ENCODE results near the gene FERMT2. TPM values are rescaled to one million over a fixed set of nuclear protein-coding genes. Genes with fewer than 3 reads are reported as not detected.
"Not testable (repeated sequence)": the region's sequence is repeated elsewhere in the genome, so short reads cannot be mapped to it uniquely, and the experiment has no call there.

The FERMT2 gene
- total RNA-seq, 1 donor from 2014 or later, result 112 TPM

DNA sequence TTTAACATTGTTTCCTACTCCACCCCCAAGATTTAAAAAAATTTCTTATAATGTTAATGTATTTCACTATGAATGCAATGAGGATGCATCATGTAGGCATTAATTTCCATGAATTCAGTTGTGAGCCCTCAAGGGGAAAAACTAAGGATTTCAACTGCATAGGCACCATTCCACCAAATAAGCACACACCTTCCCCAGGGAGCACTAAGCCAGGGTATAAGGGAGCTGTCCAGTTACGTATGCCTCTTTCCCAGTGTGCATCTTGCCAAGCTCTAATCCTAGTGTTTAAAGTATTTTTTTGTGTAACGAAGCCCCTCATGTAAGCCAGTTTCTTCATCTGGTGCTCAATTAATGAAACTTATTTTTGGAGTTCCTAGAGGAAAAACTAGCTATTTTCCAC, 6.6 kb downstream of the FERMT2 start:
- no peak for DNase-seq (ENCODE audit: low read depth, low spot score)

DNA sequence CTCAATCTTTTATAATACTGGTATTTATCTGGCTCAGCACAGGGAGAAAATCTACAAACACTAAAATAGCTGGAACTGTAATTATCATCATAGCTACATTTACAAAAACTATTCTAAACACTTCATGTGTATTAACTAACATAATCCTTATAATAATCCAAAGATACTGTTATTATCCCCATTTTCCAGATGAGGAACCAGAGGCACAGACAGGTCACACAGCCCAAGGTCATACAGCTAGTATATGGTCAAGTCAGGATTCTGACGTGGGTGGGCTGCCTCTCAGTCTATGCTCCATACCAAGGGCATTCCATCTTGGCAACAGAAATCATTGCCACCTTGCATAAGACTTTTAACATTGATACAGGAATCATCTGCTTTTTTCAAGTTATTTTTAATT, 11.4 kb downstream of the FERMT2 start:
- DNase-seq (ENCODE audit: low read depth, low spot score), result no peak

DNA sequence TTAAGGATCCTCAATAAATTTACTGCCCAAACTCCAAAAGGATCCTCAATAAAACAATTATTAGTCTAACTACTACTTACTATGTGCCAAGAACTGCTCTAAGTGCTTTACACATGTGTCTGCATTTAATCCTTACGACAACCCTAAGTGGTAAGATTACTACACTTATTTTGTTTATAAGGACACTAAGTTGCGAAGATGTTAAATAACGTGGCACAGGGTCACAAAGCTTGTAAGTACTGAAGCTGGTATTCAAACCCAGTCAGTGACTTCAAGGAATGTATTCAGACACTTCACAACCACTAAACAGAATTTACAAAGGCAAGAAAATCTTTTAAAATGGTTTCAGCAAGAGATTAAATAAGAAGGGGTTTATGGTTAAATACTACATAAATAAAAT, 13.0 kb downstream of the FERMT2 start:
- no peak for DNase-seq (ENCODE audit: low read depth, low spot score)

GRCh38 chr14:52937306-52937705, 13.5 kb downstream of the FERMT2 start:
- no peak for DNase-seq (ENCODE audit: low read depth, low spot score)

GRCh38 chr14:52936437-52936836, 14.4 kb downstream of the FERMT2 start:
- no peak for DNase-seq (ENCODE audit: low read depth, low spot score)

DNA sequence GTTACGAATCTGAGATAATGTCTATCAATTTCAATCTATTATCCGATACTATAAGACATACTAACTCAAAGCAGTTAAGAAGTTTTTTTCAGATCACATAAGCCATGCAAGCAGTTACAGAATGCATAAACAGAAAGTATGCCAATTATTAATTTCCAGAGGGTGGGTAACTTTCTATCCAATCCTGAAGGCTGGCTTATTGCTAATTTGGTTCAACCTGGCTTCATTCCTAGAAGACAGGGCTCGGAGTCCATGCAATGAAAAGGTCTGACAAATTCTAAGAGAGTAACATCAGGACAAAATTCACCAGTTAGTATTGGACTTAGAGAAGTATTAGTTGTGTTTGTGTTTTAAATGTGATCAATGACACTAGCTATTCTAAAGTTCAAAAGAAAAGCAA, 15.0 kb downstream of the FERMT2 start:
- DNase-seq (ENCODE audit: low read depth, low spot score), result no peak

- DNase-seq (ENCODE audit: low read depth, low spot score), result no peak
These were observed 16.1 kb downstream of the FERMT2 start for GRCh38 chr14:52934762-52935161.

GRCh38 chr14:52929192-52929807, 21.6 kb downstream of the FERMT2 start:
- DNase-seq (ENCODE audit: low read depth, low spot score), result no peak

DNA sequence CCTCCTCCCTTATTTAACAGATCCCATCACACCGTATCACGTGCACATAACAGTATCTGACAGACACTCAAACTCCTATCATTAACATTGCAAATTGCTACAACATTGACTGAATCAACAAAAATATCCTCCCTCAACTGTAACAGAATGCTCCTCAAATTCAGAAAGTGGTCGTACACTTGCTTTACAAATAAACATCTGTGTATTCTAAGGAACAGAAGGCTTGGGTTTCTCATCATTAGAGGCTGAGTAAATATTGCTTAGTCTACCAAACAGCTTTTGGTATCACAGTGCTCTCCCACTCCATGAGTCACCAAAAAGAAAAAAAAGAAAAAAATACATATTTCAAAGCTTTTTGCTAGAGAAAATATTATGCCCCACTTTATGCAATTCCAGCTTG, 23.9 kb downstream of the FERMT2 start:
- DNase-seq (ENCODE audit: low read depth, low spot score), result no peak

DNA sequence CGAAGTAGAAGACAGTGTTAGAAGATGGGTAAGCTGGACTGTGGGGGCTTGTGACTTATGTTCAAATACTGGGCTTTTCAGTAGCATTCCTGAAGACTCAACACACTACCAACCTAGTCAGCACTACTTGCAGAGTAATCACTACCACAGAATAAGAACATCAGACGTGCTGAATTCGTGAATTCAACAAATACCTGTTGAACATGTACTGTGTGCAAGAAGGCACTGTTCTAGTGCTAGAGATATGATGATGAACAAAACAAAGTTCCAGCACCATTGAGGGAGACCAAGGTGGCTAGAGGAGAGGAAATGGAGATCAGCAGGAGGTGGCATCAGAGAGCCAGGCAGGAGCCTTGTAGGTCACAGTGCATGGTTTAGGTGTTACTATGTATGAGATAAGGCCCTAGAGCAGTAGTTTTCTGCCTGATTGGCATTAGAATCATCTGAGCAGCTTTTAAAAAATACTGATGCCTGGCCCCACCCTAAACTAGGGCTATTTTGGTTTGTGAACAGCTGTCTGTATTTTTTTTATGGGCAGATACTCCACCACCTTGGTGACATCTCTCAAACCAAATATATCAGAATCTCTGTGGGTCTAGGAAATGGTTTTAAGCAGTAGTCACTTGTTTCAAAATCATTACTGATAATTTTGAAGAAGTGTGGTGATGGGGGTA, 26.8 kb downstream of the FERMT2 start:
- no peak for DNase-seq (ENCODE audit: low read depth, low spot score)

DNA sequence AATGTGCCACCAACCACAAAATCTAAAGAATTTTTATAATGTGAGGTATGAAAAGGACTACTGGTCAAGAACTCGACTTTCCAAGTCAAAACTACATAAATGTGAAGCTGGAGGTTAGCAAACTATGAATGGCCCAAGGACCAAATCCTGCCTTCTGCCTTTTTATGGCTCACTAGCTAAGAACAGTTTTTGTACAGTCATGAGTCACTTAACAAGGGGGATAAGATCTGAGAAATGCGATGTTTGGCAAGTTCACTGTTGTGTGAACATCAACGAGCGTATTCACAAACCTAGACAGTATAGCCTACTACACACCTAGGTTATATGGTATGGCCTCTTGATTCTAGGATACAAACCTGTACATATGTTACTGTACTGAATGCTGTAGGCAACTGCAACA, 28.2 kb downstream of the FERMT2 start:
- no peak for DNase-seq (ENCODE audit: low read depth, low spot score)

DNA sequence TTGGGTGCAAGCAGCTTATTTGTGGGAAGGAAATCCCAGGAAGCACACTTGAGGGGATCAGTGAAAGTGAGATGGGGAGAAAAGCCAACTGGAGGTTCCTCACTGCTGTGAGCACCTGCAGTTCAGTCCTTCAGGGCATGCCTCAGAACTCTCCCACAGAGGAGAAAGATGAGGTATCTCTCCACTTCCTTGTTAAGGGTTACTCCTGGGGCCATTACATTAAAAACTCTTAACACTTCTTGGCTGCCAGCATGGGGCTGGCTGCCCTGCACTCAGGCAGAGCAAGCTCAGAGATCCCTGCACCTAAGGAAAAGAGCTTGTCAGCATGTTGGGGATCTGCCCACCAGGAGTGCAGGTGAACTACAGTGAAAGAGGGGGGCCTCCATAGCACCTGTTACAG, 28.8 kb downstream of the FERMT2 start:
- DNase-seq (ENCODE audit: low read depth, low spot score), result no peak

GRCh38 chr14:52920411-52920810, 30.4 kb downstream of the FERMT2 start:
- DNase-seq (ENCODE audit: low read depth, low spot score), result not testable (repeated sequence)

DNA sequence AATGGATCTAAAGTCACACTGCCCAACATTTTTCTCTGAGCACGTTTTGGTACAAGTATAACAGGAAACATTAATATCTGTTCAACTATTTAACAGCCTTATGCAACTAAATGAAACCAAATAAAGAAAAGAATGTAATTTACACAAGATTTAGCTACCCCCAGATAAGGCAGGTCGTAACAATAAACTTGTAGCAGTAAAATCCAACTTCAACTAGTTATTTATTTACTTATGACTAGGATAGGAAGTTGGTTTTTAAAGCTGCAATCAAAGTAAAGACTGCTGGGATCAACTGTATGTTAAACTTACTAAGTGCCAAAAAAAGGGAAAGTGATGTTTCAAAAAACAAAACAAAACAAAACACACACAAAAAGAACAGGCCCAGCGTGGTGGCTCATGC, 30.9 kb downstream of the FERMT2 start:
- DNase-seq (ENCODE audit: low read depth, low spot score), result no peak

DNA sequence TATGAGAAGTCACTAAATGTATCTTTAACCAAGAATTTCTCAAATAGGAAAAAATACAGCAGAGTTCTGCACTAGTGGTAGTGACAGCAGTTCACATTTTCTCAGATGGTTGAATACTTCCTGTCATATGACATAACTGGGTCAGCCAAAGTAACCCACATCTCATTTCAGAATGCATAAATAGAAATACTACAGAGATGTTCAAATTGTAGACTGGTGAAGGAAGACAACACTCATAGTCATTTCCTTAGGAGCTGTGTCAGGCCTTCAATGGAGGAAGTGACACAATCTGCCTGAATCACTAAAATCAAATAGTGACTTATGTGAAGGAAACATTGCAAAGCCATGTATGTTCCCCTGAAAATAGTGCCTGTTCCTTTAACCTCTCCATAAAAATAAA, 32.4 kb downstream of the FERMT2 start:
- peak; percentile 88 for DNase-seq (ENCODE audit: low read depth, low spot score)

DNA sequence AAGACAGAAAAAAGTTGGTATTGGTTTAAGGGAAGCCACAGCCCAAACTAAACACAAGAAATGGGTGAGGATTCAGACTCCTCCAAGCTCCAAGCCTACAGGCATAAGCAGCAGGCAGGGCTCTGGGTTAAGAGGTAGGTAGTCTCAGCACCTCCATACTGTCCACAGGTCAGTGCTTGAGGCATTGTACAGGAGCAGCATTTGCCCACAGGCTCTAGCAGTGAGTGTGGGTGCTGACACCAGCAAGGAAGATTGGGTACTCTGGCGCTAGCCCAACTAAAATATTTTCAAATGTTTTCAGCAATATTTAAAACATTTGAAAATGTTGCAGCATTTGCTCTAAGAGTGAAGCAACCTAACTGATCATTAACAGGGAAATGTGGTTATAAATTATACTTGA, 33.1 kb downstream of the FERMT2 start:
- DNase-seq (ENCODE audit: low read depth, low spot score), result no peak

- no peak for DNase-seq (ENCODE audit: low read depth, low spot score)
These were observed 36.6 kb downstream of the FERMT2 start for GRCh38 chr14:52914295-52914694.

DNA sequence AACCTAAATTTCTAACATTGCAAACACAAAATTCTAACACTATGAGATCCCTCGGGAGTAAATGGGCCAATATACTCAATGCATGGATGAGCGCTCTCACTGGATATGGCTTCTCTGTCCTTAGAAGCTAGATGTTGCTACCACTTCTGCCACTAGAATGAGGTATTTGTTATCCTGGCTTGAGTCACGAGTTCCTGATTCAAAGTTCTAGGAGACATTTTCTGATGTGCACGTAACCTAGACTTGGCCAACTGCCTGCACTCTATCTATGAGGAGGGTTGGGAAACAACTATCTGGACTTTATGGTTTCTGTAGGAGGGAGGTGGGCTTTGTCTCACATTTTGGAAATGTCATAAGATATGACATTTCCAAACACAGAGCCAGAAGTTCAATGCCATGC, 37.6 kb downstream of the FERMT2 start:
- no peak for DNase-seq (ENCODE audit: low read depth, low spot score)

DNA sequence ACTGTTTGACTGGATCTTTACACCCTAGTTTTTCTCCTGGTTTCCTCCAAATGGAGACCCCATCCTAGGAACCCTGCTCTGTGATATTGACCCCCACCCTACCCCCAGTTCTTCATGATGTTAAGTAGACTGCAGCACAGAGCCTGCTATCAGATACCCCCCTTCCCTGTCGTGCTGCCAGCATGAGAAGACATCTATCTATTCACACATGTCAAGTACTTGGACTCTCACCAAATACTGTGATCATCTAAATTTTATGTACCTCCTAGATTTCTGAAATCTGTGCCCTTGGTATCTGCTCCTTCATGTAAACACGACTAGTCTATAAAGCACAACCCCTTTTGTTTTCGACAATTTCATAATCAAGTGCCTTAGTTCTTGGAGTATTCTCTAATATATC, 38.9 kb downstream of the FERMT2 start:
- no peak for DNase-seq (ENCODE audit: low read depth, low spot score)

- DNase-seq (ENCODE audit: low read depth, low spot score), result no peak
These were observed 40.3 kb downstream of the FERMT2 start for GRCh38 chr14:52910572-52910971.

DNA sequence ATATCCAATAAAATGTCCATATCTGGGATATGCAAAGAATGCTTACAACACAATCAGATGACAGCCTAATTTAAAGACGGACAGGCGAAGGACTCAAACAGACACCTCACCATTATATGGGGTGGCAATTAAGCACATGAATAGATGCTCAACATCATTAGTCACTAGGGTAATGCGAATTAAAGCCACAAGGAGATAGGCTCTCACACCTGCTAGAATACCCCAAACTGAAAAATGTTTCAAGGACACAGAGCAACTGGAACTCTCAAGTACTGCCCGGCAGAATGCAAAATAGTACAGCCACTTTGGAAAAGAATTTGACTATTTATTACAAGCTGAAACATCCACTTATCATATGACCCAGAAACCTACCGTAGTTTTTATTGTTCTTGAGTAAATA, 42.9 kb downstream of the FERMT2 start:
- DNase-seq (ENCODE audit: low read depth, low spot score), result no peak

DNA sequence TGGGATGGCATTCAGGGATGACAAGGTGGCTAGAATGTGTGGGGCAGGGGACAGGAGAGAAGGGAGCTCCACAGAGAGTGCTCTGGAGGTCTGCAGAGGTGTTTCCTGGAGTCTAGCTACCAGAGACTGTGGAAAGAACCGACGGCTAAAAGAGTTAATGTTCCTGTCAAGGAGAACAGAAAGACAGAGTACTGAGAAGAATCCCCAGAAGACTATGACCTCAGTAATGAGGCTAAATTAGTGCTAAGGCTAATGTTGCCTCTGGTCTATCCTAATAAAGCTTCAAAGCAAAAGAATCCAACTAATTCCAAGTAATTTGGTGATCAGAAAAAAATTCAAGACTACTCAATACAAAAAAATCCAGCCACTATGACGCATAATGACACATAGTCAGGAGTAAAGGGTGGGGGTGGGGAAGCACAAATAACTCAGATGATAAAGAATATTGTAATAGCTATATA, 44.7 kb downstream of the FERMT2 start:
- no peak for DNase-seq (ENCODE audit: low read depth, low spot score)

- no peak for DNase-seq (ENCODE audit: low read depth, low spot score)
These were observed 47.8 kb downstream of the FERMT2 start for GRCh38 chr14:52902971-52903619.

Data from pulmonary artery endothelial cell (primary cell).